ENCODE data around the gene RTTN.

RTTN gene

DNA sequence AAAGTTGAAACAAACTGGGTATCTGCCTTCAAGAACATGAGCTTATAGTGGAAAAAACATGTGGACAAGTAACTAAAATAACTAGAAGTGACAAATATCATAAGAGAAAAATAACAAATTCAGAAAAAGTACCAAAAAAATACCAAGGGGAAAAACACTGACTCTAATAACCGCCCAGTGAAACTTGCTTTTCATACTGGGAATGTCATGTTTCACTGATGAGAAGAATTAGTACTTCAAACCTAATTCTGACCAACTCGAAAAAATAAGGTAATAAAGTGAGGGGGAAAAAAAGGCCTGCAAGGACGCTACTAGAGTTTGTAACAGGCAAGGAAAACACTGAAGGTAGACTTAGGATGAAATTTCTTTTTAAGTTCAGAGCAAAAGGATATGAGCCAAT, 83.6 kb downstream of the RTTN start:
- H2AFZ ChIP-seq (ENCODE audit: low read depth, low read length), result no peak overlapping the region
- TF ChIP-seq CTCF (IDR thresholded peaks at IDR 0.05; ENCODE audit: borderline replicate concordance, extremely low read depth, low read length, poor library complexity, severe bottlenecking) (no peak), EZH2 (IDR thresholded peaks at IDR 0.05; ENCODE audit: borderline replicate concordance, low read depth, low read length, severe bottlenecking) (no peak)
- H3K4me3 ChIP-seq (ENCODE audit: low read depth in 1 of 2, low read length in 2 of 2), result no peak overlapping the region
- no peak for DNase-seq
- H3K4me2 ChIP-seq (ENCODE audit: insufficient read depth, low read length), result no peak overlapping the region
- H3K36me3 ChIP-seq (ENCODE audit: insufficient read depth, low read length), result peaks cover 37% of the 10 kb centered on the region
- no peak overlapping the region for H3K9ac ChIP-seq (ENCODE audit: low read depth, low read length)
- H3K4me1 ChIP-seq (ENCODE audit: insufficient read depth, low read length), result no peaks in the 10 kb centered on the region
- no peaks in the 10 kb centered on the region for H3K27me3 ChIP-seq (ENCODE audit: insufficient read depth, low read length, poor library complexity)
- H3K27ac ChIP-seq (ENCODE audit: low read length), result no peak overlapping the region
- H3K9me3 ChIP-seq (ENCODE audit: insufficient read depth, low read length, severe bottlenecking), result no peaks in the 10 kb centered on the region
- H4K20me1 ChIP-seq (ENCODE audit: insufficient read depth, low read length), result no peaks in the 10 kb centered on the region
- H3K79me2 ChIP-seq (ENCODE audit: insufficient read depth, low read length), result no peaks in the 10 kb centered on the region
- no peak for ATAC-seq (ENCODE audit: insufficient read depth, low read depth)

DNA sequence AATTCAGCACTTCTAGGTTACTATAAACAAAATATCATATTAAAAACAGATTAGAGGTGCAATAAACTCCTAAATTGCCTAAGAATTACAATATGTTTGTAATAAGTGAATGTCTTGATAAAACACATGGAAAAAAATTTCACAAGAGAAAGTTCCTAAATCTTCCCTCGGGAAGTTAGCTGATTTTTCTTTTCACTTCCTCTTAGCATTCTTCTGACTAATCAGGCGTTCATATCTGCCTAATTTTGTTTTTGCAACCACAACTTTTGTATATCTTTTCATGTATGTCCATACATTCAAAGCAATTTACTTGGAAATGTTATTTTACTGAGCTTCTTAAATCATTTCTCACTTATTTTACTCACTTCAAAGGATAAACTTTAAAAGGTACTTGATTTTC, 88.5 kb downstream of the RTTN start:
- no peaks in the 10 kb centered on the region for H4K20me1 ChIP-seq (ENCODE audit: insufficient read depth, low read length)
- H3K9me3 ChIP-seq (ENCODE audit: insufficient read depth, low read length, severe bottlenecking), result no peaks in the 10 kb centered on the region
- TF ChIP-seq EZH2 (IDR thresholded peaks at IDR 0.05; ENCODE audit: borderline replicate concordance, low read depth, low read length, severe bottlenecking) (no peak), CTCF (IDR thresholded peaks at IDR 0.05; ENCODE audit: borderline replicate concordance, extremely low read depth, low read length, poor library complexity, severe bottlenecking) (no peak)
- ATAC-seq (ENCODE audit: insufficient read depth, low read depth) (no peak), DNase-seq (no peak)
- H3K36me3 ChIP-seq (ENCODE audit: insufficient read depth, low read length), result peaks cover 32% of the 10 kb centered on the region; the same call in 1 of the 2 replicates
- H2AFZ ChIP-seq (ENCODE audit: low read depth, low read length), result no peak overlapping the region
- H3K9ac ChIP-seq (ENCODE audit: low read depth, low read length), result no peak overlapping the region
- H3K27ac ChIP-seq (ENCODE audit: low read length), result no peak overlapping the region
- no peaks in the 10 kb centered on the region for H3K27me3 ChIP-seq (ENCODE audit: insufficient read depth, low read length, poor library complexity)
- no peak overlapping the region for H3K4me3 ChIP-seq (ENCODE audit: low read depth in 1 of 2, low read length in 2 of 2)
- no peaks in the 10 kb centered on the region for H3K4me1 ChIP-seq (ENCODE audit: insufficient read depth, low read length)
- H3K79me2 ChIP-seq (ENCODE audit: insufficient read depth, low read length), result no peaks in the 10 kb centered on the region
- H3K4me2 ChIP-seq (ENCODE audit: insufficient read depth, low read length), result no peak overlapping the region

DNA sequence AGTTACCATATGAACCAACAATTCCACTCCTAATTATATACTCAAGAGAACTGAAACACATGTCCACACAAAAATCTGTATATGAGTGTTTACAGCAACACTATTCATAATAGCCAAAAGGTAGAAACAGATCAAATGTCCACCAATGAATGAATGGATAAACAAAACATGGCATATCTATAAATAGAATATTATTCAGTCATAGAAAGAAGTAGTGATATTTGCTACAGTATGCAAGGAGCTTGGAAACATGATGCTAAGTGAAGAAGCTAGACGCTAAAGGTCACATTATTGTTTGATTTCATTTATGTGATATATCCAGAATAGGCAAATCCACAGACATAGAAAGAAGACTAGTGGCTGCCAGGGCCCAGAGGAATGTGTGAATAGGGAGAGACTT, 92.0 kb downstream of the RTTN start:
- Histone ChIP-seq H3K4me2 (ENCODE audit: insufficient read depth, low read length) (no peak overlapping the region), H4K20me1 (ENCODE audit: insufficient read depth, low read length) (no peaks in the 10 kb centered on the region), H3K36me3 (ENCODE audit: insufficient read depth, low read length) (peaks cover 44% of the 10 kb centered on the region), H3K4me3 (ENCODE audit: low read depth in 1 of 2, low read length in 2 of 2) (no peak overlapping the region), H3K4me1 (ENCODE audit: insufficient read depth, low read length) (no peaks in the 10 kb centered on the region), H2AFZ (ENCODE audit: low read depth, low read length) (no peak overlapping the region), H3K79me2 (ENCODE audit: insufficient read depth, low read length) (no peaks in the 10 kb centered on the region), H3K9ac (ENCODE audit: low read depth, low read length) (no peak overlapping the region), H3K9me3 (ENCODE audit: insufficient read depth, low read length, severe bottlenecking) (no peaks in the 10 kb centered on the region), H3K27ac (ENCODE audit: low read length) (no peak overlapping the region), H3K27me3 (ENCODE audit: insufficient read depth, low read length, poor library complexity) (no peaks in the 10 kb centered on the region)
- ATAC-seq (ENCODE audit: insufficient read depth, low read depth) (no peak), DNase-seq (no peak)
- TF ChIP-seq CTCF (IDR thresholded peaks at IDR 0.05; ENCODE audit: borderline replicate concordance, extremely low read depth, low read length, poor library complexity, severe bottlenecking), result no peak
- no peak for TF ChIP-seq EZH2 (IDR thresholded peaks at IDR 0.05; ENCODE audit: borderline replicate concordance, low read depth, low read length, severe bottlenecking)

DNA sequence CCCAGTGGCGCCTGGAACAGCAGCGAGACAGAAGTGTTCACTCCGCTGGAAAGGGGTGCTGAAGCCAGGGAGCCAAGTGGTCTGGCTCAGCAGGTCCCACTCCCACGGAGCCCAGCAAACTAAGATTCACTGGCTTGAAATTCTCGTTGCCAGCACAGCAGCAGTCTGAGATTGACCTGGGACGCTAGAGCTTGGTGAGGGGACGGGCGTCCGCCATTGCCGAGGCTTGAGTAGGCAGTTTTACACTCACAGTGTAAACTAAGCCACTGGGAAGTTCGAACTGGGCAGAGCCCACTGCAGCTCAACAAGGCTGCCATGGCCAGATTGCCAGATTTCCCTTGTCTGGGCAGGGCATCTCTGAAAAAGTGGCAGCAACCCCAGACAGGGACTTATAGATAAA, 94.8 kb downstream of the RTTN start:
- no peak for ATAC-seq (ENCODE audit: insufficient read depth, low read depth)
- H4K20me1 ChIP-seq (ENCODE audit: insufficient read depth, low read length), result no peaks in the 10 kb centered on the region
- no peak overlapping the region for H3K9ac ChIP-seq (ENCODE audit: low read depth, low read length)
- no peak overlapping the region for H3K27ac ChIP-seq (ENCODE audit: low read length)
- H3K4me1 ChIP-seq (ENCODE audit: insufficient read depth, low read length), result no peaks in the 10 kb centered on the region
- TF ChIP-seq CTCF (IDR thresholded peaks at IDR 0.05; ENCODE audit: borderline replicate concordance, extremely low read depth, low read length, poor library complexity, severe bottlenecking), result no peak
- no peak for TF ChIP-seq EZH2 (IDR thresholded peaks at IDR 0.05; ENCODE audit: borderline replicate concordance, low read depth, low read length, severe bottlenecking)
- no peak overlapping the region for H3K4me3 ChIP-seq (ENCODE audit: low read depth in 1 of 2, low read length in 2 of 2)
- DNase-seq, result no peak
- H3K4me2 ChIP-seq (ENCODE audit: insufficient read depth, low read length), result no peak overlapping the region
- no peaks in the 10 kb centered on the region for H3K79me2 ChIP-seq (ENCODE audit: insufficient read depth, low read length)
- peaks cover 72% of the 10 kb centered on the region for H3K36me3 ChIP-seq (ENCODE audit: insufficient read depth, low read length)
- no peaks in the 10 kb centered on the region for H3K27me3 ChIP-seq (ENCODE audit: insufficient read depth, low read length, poor library complexity)
- H2AFZ ChIP-seq (ENCODE audit: low read depth, low read length), result no peak overlapping the region
- H3K9me3 ChIP-seq (ENCODE audit: insufficient read depth, low read length, severe bottlenecking), result peaks cover 7% of the 10 kb centered on the region
